SK-N-SH treated with all-trans-retinoic acid at 6 μM for 48 hours (cell line): ENCODE measurements around the gene ANKRD29.
"Not testable (repeated sequence)": the region's sequence is repeated elsewhere in the genome, so short reads cannot be mapped to it uniquely, and the experiment has no call there.

ENCODE experiments used
- ATAC-seq: fragments of 200-7000 bp; cut with Tn5 transposase; 3 replicates; pipeline ENCODE4 v1.9.1; 2020; ENCODE audit warnings: mild to moderate bottlenecking, moderate library complexity
- ARNTL ChIP-seq: fragments of 450-650 bp; formaldehyde crosslinking; IDR thresholded peaks from 2 replicates; pipeline ENCODE4 v1.5.0; 2020; ENCODE audit warnings: low read depth, mild to moderate bottlenecking, moderate library complexity, borderline replicate concordance
- BACH2 ChIP-seq: fragments of 250-450 bp; sonication (Bioruptor Pico); IDR thresholded peaks from 2 replicates; pipeline ENCODE4 v1.9.0; 2021; ENCODE audit warnings: mild to moderate bottlenecking, borderline replicate concordance
- ESRRG ChIP-seq: fragments of 250-450 bp; sonication (Bioruptor Pico); IDR thresholded peaks from 2 replicates; pipeline ENCODE4 v1.6.1; 2021; ENCODE audit warnings: mild to moderate bottlenecking
- OSR1 ChIP-seq: fragments of 250-450 bp; sonication (Bioruptor Pico); IDR thresholded peaks from 2 replicates; pipeline ENCODE4 v1.8.0; 2022; ENCODE audit warnings: moderate library complexity, mild to moderate bottlenecking, inconsistent platforms
- PPARA ChIP-seq: fragments of 250-450 bp; sonication (Bioruptor Pico); IDR thresholded peaks from 2 replicates; pipeline ENCODE4 v1.5.0; 2020; ENCODE audit warnings: mild to moderate bottlenecking, borderline replicate concordance
- RARB ChIP-seq: fragments of 250-450 bp; sonication (Bioruptor Pico); IDR thresholded peaks from 2 replicates; pipeline ENCODE4 v1.8.0; 2021; ENCODE audit warnings: mild to moderate bottlenecking, moderate library complexity
- SNAI2 ChIP-seq: fragments of 250-450 bp; sonication (Bioruptor Pico); IDR thresholded peaks from 2 replicates; pipeline ENCODE4 v1.5.0; 2020; ENCODE audit warnings: mild to moderate bottlenecking, moderate library complexity
- TCF4 ChIP-seq: fragments of 250-450 bp; sonication (Bioruptor Pico); IDR thresholded peaks from 2 replicates; pipeline ENCODE4 v1.8.0; 2021; ENCODE audit warnings: mild to moderate bottlenecking, moderate library complexity, borderline replicate concordance
- TOX ChIP-seq: fragments of 250-450 bp; sonication (Bioruptor Pico); IDR thresholded peaks from 2 replicates; pipeline ENCODE4 v1.8.0; 2021; ENCODE audit warnings: mild to moderate bottlenecking, moderate library complexity, borderline replicate concordance
- ZC3H10 ChIP-seq: fragments of 250-450 bp; sonication (Bioruptor Pico); IDR thresholded peaks from 2 replicates; pipeline ENCODE4 v1.5.1; 2021; ENCODE audit warnings: mild to moderate bottlenecking, moderate library complexity
- ZFP3 ChIP-seq: fragments of 250-450 bp; sonication (Bioruptor Pico); IDR thresholded peaks from 2 replicates; pipeline ENCODE4 v1.5.0; 2020; ENCODE audit warnings: mild to moderate bottlenecking, moderate library complexity
- ZFP30 ChIP-seq: fragments of 450-650 bp; formaldehyde crosslinking; IDR thresholded peaks from 2 replicates; pipeline ENCODE4 v1.5.0; 2022; ENCODE audit warnings: mild to moderate bottlenecking, moderate library complexity
- ZNF565 ChIP-seq: fragments of 450-650 bp; formaldehyde crosslinking; conservative IDR thresholded peaks from 2 replicates; pipeline ENCODE4 v1.5.0; 2020; ENCODE audit warnings: low read depth, mild to moderate bottlenecking, moderate library complexity
- ZNF70 ChIP-seq: fragments of 450-650 bp; formaldehyde crosslinking; IDR thresholded peaks from 2 replicates; pipeline ENCODE4 v1.5.0; 2020; ENCODE audit warnings: mild to moderate bottlenecking, moderate library complexity
- ZNF8 ChIP-seq: fragments of 450-650 bp; formaldehyde crosslinking; IDR thresholded peaks from 2 replicates; pipeline ENCODE4 v1.5.0; 2020; ENCODE audit warnings: mild to moderate bottlenecking, moderate library complexity
- TF ChIP-seq, protein P1 (sequence below): fragments of 250-450 bp; sonication (Bioruptor Pico); IDR thresholded peaks from 2 replicates; pipeline ENCODE4 v1.5.0; 2020; ENCODE audit warnings: mild to moderate bottlenecking, moderate library complexity
- TF ChIP-seq, protein P2 (sequence below): fragments of 250-450 bp; sonication (Bioruptor Pico); IDR thresholded peaks from 2 replicates; pipeline ENCODE4 v1.8.0; 2021; ENCODE audit warnings: low read depth, mild to moderate bottlenecking, moderate library complexity, borderline replicate concordance
- TF ChIP-seq, protein P3 (sequence below): fragments of 250-450 bp; sonication (Bioruptor Pico); IDR thresholded peaks from 2 replicates; pipeline ENCODE4 v1.5.1; 2020; ENCODE audit warnings: low read depth, mild to moderate bottlenecking, moderate library complexity
- TF ChIP-seq, protein P4 (sequence below): fragments of 250-450 bp; sonication (Bioruptor Pico); IDR thresholded peaks from 2 replicates; pipeline ENCODE4 v1.8.0; 2020; ENCODE audit warnings: mild to moderate bottlenecking, moderate library complexity, borderline replicate concordance

ANKRD29 gene

DNA sequence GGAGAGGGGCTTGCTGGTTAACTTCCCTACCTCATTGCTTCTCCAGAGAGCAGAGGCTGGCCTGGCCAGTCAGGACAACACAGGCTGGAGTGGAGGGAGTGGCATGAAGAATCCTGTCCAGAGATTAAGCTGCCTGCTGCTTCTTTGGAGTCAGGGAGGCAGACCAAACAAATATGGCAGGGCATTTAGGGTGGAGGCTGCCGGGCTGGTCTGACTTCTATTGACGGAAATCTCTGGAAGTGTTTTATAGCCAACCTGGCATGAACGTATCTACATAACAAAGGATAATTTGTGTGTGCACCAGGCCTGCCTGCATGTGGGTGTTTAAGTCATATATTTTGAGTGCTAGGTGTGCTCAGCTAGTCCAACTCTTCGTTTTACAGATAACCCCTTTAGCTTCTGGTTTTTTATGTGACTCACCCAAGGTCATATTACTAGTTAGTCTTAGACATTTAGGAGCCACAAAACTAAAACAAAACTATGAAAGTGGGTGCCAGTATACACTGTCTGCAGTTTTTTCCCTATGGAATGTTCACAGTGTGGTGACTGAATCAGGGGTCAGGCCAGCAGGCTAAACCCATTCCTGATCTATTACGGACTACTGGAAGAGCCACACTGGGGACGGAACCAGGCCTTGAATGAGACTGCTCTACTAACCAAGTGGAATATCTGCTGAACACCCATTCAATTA lies 81.9 kb downstream of the ANKRD29 start:
- peak; percentile 41; the same call in 2 of the 3 replicates for ATAC-seq
- no peak for TF ChIP-seq ARNTL (CRISPR knock-in tag)
- no peak for TF ChIP-seq OSR1 (CRISPR knock-in tag)
- no peak for TF ChIP-seq ZNF8 (CRISPR knock-in tag)
- TF ChIP-seq ZNF565 (CRISPR knock-in tag): no peak
- TF ChIP-seq ZFP3: no peak
- TF ChIP-seq SNAI2 (CRISPR knock-in tag): no peak
- TF ChIP-seq BACH2 (CRISPR knock-in tag): no peak
- TF ChIP-seq, all 23 proteins: peak for 0

DNA sequence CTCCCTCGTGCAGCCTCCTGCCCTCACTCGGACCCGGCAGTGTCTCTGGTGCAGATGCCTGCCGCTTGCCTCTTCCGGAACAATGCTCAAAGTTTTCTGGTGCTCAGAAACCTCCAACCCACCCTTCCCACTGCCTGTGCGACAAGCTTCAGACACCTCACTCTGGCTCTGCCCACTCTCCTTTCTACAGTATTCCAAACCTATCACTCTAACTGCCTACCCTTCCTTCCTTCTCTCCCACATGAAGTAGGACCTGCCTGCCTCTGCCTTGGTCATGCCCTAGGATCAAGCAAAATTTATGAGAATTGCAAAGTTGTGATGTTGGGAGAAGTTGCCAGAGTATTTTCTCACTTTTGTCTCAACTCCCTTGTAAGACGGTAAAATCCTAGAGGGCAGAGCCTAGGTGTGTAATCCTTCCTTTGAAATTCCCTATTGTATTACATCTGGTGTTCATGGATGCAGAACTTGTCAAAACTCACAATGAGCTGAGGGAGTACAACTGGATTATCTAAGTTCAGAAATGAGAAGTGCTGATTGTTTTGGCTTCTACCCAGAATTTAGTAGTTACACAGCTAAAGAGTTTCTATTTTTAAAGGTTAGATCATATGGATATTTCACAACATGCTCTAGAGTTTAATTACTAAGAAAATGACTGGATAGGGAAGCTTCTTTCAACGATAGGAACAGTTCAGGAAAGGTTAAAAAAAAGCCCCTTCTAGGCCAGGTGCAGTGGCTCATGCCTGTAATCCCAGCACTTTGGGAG lies 83.6 kb downstream of the ANKRD29 start:
- no peak for TF ChIP-seq RARB (CRISPR knock-in tag)
- no peak for TF ChIP-seq ZNF565 (CRISPR knock-in tag)
- no peak for TF ChIP-seq OSR1 (CRISPR knock-in tag)
- no peak for TF ChIP-seq ZFP30 (CRISPR knock-in tag)
- no peak for TF ChIP-seq ZNF70 (CRISPR knock-in tag)
- no peak for TF ChIP-seq PPARA (CRISPR knock-in tag)
- TF ChIP-seq, protein P1, sequence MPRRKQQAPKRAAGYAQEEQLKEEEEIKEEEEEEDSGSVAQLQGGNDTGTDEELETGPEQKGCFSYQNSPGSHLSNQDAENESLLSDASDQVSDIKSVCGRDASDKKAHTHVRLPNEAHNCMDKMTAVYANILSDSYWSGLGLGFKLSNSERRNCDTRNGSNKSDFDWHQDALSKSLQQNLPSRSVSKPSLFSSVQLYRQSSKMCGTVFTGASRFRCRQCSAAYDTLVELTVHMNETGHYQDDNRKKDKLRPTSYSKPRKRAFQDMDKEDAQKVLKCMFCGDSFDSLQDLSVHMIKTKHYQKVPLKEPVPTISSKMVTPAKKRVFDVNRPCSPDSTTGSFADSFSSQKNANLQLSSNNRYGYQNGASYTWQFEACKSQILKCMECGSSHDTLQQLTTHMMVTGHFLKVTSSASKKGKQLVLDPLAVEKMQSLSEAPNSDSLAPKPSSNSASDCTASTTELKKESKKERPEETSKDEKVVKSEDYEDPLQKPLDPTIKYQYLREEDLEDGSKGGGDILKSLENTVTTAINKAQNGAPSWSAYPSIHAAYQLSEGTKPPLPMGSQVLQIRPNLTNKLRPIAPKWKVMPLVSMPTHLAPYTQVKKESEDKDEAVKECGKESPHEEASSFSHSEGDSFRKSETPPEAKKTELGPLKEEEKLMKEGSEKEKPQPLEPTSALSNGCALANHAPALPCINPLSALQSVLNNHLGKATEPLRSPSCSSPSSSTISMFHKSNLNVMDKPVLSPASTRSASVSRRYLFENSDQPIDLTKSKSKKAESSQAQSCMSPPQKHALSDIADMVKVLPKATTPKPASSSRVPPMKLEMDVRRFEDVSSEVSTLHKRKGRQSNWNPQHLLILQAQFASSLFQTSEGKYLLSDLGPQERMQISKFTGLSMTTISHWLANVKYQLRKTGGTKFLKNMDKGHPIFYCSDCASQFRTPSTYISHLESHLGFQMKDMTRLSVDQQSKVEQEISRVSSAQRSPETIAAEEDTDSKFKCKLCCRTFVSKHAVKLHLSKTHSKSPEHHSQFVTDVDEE (CRISPR knock-in tag): no peak
- no peak for TF ChIP-seq ZFP3
- TF ChIP-seq ESRRG (CRISPR knock-in tag): no peak
- TF ChIP-seq, protein P2, sequence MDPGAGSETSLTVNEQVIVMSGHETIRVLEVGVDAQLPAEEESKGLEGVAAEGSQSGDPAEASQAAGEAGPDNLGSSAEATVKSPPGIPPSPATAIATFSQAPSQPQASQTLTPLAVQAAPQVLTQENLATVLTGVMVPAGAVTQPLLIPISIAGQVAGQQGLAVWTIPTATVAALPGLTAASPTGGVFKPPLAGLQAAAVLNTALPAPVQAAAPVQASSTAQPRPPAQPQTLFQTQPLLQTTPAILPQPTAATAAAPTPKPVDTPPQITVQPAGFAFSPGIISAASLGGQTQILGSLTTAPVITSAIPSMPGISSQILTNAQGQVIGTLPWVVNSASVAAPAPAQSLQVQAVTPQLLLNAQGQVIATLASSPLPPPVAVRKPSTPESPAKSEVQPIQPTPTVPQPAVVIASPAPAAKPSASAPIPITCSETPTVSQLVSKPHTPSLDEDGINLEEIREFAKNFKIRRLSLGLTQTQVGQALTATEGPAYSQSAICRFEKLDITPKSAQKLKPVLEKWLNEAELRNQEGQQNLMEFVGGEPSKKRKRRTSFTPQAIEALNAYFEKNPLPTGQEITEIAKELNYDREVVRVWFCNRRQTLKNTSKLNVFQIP: no peak
- TF ChIP-seq, protein P3, sequence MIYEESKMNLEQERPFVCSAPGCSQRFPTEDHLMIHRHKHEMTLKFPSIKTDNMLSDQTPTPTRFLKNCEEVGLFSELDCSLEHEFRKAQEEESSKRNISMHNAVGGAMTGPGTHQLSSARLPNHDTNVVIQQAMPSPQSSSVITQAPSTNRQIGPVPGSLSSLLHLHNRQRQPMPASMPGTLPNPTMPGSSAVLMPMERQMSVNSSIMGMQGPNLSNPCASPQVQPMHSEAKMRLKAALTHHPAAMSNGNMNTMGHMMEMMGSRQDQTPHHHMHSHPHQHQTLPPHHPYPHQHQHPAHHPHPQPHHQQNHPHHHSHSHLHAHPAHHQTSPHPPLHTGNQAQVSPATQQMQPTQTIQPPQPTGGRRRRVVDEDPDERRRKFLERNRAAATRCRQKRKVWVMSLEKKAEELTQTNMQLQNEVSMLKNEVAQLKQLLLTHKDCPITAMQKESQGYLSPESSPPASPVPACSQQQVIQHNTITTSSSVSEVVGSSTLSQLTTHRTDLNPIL (CRISPR knock-in tag): no peak
- TF ChIP-seq TCF4 (CRISPR knock-in tag): no peak
- TF ChIP-seq, protein P4, sequence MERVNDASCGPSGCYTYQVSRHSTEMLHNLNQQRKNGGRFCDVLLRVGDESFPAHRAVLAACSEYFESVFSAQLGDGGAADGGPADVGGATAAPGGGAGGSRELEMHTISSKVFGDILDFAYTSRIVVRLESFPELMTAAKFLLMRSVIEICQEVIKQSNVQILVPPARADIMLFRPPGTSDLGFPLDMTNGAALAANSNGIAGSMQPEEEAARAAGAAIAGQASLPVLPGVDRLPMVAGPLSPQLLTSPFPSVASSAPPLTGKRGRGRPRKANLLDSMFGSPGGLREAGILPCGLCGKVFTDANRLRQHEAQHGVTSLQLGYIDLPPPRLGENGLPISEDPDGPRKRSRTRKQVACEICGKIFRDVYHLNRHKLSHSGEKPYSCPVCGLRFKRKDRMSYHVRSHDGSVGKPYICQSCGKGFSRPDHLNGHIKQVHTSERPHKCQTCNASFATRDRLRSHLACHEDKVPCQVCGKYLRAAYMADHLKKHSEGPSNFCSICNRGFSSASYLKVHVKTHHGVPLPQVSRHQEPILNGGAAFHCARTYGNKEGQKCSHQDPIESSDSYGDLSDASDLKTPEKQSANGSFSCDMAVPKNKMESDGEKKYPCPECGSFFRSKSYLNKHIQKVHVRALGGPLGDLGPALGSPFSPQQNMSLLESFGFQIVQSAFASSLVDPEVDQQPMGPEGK: no peak
- TF ChIP-seq TOX: no peak
- ATAC-seq: no peak

DNA sequence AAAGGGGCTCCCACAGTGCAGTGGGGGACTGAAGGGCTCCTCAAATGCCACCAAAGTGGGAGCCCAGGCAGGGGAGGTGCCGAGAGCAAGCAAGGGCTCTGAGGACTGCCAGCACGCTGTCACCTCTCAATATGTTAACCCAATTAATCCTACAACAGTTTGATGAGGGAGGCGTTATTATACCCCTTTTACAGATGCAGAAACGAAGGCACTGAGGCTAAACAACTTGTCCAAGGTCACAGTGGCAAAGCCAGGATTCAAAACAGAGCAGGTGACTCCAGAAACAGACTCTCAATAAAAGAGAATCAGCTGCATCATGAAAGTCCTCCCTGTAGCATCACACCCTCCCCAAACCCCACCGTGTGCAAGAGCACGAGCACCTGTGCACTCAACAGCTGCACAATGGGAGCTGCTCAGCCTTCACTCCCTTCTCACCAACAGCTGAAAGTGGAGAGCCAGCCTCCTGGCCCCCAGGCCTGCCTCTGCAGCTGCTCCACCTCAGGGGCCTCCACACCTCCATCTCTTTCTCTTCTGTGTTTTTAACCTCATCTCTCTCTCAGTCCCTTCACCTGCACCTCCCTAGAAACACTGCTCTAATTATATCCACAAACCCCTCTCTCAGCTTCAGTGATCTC lies 84.5 kb downstream of the ANKRD29 start:
- TF ChIP-seq SNAI2 (CRISPR knock-in tag): no peak
- TF ChIP-seq ESRRG (CRISPR knock-in tag): no peak
- no peak for TF ChIP-seq ZFP3
- TF ChIP-seq TOX: no peak
- TF ChIP-seq OSR1 (CRISPR knock-in tag): no peak
- TF ChIP-seq, protein P2: no peak
- TF ChIP-seq TCF4 (CRISPR knock-in tag): no peak
- TF ChIP-seq, protein P4: no peak
- TF ChIP-seq ZC3H10 (CRISPR knock-in tag): no peak
- no peak for TF ChIP-seq ARNTL (CRISPR knock-in tag)
- ATAC-seq: no peak

DNA sequence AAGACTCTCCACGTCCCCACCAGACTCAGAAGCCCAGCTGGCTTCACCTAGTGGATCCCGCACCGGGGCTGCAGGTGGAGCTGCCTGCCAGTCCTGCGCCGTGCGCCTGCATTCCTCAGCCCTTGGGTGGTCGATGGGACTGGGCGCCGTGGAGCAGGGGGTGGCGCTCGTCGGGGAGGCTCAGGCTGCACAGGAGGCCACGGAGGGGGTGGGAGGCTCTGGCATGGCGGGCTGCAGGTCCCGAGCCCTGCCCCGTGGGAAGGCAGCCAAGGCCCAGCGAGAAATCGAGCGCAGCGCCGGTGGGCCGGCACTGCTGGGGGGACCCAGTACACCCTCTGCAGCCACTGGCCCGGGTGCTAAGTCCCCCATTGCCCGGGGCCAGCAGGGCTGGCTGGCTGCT lies 85.2 kb downstream of the ANKRD29 start:
- ATAC-seq: not testable (repeated sequence)
